KG1 (cell line): Measurements from ENCODE around the gene ATP10A.

Source experiments
- DNase-seq: peaks from one replicate; lab custom pipeline; 2025; lab: John Stamatoyannopoulos, UW

The ATP10A gene

DNA sequence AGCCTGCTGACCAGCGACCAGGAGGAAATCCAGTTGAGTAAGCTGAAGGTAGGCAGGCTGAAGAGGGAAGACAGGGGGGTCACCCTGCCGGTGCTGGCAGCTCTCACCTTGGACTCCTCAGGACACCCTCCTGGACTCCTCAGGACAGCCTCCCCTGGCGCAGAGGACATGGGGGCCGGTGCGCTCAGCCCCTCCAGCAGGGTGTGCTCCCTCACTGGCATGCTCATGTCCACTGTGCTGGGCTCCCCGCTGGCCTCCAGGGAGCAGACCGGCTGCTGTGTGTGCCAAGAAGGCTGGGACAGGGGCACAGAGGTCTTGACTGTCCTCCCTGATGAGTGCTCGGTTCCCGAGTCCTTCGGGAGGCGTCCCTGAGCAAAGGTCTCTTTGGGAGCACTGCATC is 183.6 kb downstream of the ATP10A start:
- DNase-seq: no peak

DNA sequence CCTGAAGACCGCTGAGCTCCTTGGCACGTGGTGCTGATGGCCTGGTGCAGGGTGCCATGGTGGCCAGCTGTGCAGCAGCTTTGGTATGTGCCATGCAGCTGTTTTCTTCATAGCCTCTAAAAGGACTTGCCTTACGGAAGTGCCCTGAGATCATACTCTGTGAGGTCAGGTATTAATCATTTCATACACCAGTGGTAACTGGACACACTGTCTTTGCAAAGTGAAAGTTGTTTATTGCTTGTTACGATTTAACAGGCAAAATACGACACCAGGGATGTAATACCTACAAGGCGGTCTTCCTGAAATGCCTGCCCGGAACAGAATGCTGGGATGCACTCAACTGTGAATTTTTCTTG is 184.6 kb downstream of the ATP10A start:
- no peak for DNase-seq

DNA sequence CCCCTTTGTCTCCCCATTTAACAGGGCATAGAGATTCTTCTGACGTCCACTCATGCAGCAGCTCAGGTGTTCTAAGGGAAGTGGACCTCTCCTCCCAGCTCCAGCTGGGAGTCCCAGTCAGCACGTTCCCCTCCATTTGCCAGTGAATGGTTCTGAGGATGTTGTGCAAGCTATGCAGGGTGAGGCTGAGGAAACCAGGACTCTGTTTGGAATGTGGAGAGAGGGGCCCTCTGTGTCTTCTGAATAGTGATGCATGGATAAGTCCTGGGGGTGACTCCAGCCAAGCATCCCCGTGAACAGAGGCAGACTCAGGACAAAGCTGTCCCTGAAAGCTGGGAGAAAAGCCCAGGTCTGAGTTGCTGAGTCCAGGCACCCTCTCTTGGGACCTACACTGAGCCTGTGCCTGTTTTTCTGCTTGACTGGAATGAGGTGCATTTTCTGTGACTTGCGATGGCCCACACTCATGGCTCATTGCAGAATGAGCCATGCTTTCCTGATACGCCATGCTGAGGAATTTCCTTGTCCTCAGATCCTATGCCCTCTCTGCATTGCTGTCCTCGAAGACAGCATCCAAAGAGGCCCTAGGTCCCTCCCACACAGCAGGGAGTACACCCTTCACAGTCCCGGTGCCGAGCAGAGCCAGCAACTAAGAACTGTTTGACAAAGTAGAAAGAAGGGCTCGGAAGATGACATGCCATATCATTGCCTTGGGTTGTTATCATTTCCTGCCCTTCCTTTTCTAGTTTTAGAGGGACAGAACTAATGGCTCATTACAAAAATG is 185.2 kb downstream of the ATP10A start:
- no peak for DNase-seq

DNA sequence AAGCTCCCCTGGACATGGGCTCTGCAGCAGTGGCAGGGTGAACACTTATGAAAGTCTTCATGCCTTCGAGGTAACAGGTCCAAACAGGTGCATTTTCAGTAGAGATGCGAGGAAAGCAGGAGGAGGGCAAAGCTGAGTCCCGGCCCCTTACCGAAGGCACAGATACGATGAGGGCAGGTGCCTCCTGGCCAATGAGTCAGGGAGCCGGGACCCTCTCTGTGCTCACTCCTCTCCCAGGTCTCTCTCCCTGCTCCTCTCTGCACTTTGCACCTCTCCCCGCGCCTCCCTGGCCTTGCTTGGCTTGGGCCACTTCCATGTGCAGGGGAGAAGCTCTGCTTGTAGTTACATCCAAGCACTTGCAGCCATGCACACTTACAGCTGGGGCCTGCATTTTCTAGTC is 187.1 kb downstream of the ATP10A start:
- no peak for DNase-seq

DNA sequence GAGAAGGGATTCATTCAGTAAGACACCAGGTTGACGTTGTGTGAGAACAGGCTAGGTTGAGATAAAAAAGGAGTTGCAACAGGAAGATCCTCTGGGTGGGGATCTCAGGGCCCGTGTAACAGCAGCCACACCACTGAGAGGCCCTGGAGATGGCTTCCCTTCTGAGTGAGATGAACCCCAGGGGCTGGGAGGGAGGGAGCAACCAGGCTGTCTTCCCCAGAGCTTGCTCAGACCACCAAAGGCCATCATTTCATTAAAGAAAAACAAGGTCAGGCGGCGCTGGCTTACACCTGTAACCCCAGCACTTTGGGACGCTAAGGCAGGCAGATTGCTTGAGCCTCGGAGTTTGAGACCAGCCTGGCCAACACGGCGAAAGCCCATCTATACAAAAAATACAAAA is 187.7 kb downstream of the ATP10A start:
- no peak for DNase-seq

DNA sequence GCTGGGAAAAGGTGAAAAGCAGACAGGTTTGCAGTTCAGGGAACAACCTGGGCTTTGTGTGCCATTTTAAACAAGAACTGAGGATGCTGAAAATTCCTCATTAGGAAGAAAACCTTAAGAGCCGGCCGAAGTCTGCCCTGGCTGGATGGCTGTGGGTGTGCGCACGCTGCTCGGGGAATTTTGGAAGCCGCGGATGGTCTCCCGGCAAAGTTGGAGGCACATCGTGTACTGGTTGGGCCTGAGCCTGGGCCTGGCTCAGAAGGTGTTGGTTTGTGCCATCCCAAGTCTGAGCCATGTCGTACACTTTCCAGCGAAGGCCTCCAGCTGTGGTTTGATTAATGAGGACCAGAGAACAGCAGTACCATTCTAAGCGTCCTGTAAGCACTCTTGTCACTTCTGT is 188.2 kb downstream of the ATP10A start:
- no peak for DNase-seq

DNA sequence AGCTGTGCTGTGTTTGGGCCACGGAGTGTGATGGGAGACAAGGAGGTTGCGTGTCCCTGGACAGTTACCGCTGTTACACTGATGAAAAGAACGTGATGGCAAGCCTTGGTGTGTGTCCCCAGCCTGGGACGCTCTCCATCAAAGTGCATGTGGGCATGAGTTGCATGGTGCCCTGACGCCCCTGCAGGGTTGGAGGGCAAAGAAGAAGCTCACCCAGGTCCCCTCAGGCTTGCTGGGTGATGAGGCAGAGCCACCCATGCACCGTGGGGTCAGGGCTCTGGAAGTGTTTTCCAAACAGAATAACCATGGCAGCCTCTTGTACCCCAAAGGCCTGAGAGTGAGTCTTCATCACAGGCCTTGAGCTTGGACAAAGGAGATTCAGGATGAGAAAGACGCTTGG is 189.2 kb downstream of the ATP10A start:
- no peak for DNase-seq

DNA sequence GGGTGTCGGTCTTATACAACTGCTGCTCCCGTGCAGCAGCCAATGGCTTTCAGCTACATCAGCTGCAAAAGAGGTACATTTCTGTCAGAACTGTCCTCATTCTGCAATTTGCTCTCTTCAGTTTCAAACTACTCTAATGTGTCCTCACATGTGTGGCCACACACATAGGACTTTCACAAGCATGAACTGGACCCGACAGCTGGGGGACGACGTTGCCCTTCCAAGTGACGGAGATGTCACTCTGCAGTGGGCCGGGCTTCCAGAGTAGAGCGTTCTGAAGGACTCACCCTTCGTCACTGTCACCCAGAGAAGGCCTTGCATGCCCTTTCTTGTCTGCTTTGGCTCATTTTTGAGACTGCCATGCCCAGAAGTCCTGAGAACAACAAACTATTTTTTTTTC is 189.8 kb downstream of the ATP10A start:
- DNase-seq: no peak

DNA sequence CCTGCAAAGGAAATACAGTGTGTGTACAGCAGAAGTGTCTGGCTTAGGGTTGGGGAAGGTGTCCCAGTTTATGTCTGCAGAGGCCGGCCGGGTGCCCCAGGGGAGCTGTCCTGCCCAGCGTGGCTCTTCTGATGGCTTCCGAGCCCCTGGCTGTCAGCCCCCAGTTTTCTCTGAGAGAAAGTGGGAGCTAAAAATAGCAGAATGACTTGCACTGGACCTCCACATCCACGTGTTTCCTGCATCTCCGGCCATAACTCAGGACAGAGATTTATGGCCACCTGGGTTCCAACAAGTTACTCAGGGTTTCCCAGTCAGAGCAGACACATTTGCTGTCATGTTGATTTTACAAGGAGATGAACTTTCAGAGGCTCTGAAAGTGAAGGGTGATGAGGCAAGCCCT is 192.0 kb downstream of the ATP10A start:
- DNase-seq: no peak

DNA sequence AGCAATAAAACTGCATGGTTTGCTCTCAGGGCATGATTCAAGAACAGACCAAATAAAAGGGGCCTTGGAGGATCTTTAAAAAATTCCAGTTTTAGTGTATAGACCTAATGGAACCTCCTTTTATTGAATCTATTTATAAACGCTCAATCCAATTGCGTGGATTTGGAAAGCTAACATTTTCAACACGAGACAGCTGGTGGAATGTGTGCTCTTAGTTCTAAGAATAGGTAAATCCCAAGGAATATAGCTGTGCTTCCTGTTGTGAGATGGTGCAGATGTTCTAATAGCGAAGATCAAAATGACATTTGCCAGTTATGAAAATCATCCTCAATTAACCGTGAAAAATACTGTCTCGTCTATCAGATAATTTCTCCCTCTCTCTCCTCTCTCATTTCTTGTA is 192.5 kb downstream of the ATP10A start:
- DNase-seq: no peak

DNA sequence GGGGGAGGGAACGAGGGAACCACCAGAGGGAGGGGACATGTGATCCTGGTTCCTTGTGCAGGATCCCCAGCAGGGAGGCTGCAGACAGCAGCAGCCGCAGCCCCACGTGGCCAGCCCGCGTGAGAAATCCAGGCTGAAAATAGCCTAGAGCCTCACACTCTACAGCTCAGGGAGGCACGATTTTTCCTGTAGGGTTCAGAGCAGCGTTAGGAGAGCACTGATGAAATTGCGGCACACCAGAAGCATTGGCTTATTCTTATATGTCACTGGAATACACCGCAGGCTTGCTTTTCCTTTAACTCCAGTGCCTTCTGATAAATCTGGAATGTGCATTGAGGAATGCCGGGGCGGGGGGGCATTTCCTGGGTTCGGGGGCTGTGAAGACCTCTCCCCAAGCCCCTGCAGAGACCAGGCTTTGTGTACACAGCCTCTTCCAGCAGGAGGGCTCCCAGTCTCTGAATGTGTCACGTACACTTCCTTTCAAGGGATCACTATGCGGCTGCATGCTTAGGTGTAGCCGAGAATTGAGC is 193.0 kb downstream of the ATP10A start:
- no peak for DNase-seq

DNA sequence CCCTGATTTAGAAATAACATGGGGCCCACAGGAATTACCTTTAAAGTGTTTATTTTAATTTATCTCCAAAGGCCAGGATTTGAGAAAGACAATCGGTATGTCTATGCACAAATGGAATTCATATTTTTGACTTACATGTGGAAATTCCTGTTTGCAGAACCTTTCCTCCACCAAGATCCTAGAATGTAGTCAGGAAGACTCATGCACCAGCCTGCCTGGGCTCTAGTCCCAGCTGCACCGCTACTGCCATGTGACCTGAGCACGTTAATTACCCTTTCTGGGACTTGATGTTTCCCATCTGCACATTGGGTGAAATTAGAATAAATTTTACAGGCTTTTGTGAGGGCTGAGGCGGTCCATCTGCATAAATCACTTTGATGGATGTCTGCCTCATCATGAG is 194.2 kb downstream of the ATP10A start:
- DNase-seq: no peak

DNA sequence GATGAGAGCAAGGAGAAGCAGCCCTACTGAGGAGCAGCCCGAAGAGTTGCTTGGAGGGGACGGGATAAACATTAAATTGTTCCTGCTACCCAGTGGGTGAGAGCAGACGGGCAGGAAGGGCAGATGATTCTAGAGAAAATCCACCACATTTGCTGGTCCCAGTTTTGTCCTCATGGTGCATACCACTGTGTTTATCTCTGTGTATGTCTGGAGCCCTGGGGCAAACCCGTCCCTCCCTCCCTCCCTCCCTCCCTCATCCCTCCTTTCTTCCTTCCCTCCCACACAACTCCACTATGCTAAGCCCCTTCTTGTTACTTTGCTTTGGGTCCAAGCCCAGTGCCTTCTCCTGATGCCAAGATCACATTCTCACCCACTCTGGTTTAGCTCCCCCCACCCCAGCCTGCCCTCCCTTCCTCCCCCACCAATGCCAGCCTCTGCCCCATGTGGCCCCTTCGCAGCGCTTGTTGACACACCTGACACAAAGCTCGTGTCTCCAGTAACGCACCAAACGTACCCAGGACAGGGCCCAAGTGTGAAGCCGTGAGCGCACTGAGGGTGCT is 194.8 kb downstream of the ATP10A start:
- DNase-seq: no peak

DNA sequence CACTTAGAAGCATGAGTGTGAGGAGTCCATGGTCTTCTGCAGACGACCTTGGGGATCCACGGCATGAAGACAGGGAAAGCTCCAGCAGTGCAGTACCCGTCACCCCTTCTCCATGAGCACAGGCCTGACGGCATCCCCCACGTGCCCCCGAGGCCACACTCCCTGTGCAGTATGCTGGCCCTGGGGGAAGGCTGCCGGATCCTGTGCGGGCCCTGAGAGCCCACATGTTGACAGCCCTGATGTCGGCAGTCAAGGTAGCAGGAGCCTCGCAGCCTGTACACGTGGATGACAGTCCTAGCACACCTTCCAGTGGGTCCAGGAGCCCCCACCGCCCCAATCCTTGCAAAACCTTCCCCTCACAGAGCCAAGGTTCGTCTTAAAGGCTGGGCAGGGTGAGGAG is 195.3 kb downstream of the ATP10A start:
- no peak for DNase-seq

DNA sequence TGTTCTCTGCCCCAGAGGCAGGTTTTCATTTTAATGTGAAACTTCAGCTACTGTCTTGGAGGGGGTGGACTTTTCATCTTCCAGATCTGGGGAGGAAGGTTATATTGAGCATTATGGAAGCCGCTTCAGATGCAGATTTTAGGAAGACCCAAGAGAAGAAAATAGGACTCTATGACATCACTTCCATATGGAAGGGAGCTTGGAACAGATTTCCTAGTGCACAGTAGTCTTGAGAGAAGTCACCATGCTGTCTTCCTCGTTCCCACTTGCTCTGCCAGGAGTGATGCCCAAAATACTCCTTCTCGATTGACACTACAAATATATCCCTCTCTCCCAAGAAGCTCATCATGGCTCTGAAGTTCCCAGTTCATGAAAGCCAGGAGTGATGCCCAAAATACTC is 197.2 kb downstream of the ATP10A start:
- no peak for DNase-seq

DNA sequence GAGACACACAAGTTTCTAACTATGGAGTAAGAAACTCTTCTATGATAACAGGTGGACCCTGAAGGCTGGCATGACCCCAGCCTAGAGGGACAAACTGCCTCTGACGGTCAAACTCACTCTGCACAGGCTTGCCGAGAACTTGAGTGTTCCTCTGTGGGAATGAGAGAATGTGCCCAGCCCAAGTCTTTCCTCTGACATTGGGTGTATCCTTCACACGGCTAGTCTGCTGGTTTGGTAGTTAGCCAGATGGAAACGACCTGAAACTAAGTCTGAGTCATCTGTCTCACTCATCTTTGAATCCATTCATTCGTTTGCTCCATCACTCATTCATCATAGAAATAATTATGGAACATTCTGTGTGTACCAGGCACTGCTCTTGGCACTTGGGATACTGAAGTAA is 198.4 kb downstream of the ATP10A start:
- no peak for DNase-seq

DNA sequence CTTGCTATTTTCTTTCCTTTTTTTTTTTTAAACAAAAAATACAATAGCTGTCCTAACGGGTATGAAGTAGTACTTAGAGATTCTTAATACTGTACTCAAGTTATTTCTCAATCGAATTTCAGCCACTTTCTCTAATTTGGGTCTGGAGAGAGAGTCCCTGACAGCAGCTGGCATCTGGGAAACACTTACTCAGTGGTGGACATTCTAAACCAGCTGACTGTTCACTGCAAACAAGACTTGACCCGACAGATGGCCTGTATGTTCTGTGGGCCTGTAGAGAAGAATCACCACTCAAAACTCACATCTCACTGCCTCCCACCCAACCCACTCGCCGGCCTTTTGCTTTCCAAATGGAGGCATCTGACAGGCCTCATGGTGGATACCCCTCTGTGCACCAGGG is 199.6 kb downstream of the ATP10A start:
- no peak for DNase-seq

DNA sequence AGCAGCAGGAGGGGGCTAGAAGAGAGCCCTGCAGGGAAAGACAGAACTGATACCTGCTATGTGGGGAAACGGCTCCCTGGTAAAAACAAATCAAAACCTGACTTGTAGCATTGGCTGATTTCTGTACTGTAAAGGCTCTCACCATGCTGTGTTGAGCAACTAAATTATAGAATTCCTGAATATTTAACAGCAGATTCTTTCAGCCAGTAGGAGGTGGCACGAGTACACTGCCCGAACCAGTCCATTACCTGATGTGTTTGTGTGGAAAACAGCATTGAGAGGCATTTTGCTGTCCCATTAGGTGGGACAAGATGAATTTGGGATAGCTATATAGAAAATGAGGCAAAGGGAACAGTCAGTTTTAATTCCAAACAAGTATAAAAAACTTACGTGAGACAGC is 201.2 kb downstream of the ATP10A start:
- no peak for DNase-seq

DNA sequence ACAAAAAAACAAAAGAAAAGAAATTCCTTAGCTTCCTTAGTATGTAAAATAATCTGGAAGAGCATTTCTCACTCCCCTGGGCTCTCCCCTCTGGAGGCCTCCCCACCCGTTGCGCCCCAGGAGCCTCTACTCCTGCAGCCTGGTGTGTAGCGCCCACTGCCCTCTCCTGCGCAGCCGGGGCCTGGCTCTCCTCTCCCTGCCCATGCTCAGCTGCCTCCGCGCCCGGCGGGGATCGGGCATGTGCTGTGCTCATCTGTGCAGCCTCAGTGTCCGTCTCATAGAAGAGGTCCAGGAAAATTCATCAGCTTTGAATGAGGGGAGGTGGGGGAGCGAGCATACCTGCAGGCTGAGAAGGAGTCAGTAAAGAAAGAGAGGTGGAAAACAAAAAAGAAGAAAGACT is 203.9 kb downstream of the ATP10A start:
- DNase-seq: no peak

DNA sequence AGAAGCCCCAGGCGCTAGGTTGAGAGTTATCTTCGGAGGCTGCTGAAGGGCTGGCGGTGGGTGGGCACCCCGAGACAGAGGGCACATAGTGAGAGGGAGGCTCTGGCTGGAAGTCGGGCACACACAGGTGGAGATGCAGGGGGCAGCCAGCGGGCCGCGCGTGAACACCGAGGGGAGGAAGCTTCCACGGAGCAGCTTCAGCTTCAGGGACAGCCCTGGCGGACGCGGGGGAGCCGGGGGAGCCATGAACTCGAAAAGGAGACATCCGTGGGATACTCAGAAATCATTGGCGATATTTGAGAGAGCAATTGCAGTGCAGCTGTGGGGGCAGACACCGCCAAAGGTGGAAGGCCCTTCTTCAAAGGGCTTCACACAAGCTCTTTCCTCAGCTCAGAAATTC is 204.6 kb downstream of the ATP10A start:
- no peak for DNase-seq

DNA sequence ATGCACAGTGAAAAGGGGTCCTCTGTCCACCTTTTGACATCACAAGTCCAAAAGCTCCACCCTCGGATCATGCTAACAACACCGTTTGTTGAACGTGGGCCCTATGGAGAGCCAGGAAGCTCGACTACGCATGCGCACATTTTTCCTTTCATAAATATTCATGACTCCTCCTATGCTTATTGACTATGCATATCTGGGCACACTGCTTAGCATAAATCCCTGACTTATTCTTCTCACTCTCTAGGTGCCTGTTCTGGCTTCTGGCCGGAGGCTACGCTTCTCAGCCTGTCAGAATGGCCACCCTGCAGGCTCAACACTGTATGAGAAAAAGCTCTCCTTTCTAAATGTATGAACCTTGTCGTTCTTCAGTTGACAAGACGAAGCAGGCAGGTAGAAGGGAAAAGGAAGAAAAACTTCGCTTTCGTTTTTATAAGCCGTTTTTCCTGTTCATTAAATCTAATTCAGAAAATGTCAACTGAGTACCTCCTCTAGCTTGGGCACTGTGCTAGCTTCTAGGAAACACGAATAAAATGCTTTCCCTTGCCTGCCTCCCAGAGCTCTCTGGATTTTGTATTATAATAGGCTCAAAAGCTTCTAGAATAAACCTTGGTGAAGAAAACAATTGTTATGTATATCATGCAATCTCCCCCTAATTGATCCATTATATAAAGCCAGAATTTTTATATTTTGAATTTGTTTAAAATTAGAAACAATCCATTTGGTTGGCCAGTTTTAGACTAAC is 207.7 kb downstream of the ATP10A start:
- no peak for DNase-seq

DNA sequence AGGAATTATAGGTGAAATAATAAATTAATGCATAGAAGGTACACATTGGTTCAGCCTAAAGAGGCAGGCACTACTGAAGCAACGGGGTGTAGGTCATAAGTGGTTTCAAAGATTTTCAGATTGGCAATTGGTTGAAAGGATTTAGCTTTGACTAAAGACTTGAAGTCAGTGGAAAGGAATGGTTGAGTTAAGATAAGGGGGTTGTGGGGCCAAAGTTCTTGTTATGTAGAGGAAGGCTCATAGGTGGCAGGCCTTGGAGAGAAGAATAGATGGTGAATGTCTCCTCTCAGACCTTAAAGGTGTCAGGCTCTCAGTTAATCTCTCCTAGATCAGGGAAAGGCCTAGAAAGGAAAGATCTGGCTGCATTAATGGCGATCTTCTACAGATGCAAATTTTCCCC is 209.8 kb downstream of the ATP10A start:
- DNase-seq: no peak

DNA sequence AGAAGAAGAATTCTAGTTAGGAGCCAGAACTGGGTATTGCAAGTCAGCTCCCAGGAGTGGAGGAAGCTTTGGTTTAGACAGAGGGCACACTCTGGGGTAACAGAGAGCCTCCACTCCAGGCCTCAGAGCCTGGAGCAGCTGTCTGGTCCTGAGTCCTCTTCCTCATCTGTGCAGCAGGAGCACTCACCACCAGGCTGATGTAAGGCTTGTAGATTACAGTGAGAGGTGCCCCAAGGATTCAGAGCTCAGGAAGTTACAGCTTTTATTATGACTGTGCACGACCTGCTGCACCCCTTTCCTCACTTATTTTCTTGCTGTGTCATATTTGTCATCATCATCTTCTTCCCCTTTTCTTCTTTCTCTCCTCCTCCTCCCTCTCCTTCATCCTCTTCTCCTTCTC is 210.4 kb downstream of the ATP10A start:
- no peak for DNase-seq
